GM21825 (cell line): ENCODE results near the gene MGAT1.
"Not testable (repeated sequence)": the region's sequence is repeated elsewhere in the genome, so short reads cannot be mapped to it uniquely, and the experiment has no call there.

Experiments
- ATAC-seq: cut with Tn5 transposase; IDR thresholded peaks from one replicate; pipeline ENCODE4 v1.9.1; 2021; ENCODE audit warnings: mild to moderate bottlenecking, moderate library complexity; ENCODE audit not compliant: unreplicated experiment

Gene MGAT1

GRCh38 chr5:180786531-180787398 lies 15.8 kb downstream of the MGAT1 start:
- ATAC-seq, result no peak

DNA sequence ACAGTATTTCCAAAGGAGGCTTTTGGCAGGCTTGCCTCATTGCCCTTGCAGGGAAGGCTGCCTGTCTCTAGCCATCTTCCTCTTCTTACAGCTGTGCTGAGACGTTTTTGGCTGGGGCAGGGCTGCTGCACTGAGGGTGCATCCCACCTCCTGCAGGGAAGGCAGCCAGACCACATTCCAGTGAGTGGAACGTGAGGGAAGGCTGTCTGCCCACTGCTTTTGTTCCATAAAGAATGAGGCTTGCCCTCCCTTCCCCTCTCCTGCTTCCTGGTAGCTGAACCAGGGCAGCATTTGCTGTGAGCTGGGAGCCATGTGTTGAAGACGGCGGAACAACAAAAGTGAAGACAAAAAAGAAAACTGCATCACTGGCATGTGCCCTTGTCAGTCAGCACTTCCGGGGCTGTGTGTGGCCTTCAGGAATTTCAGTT lies 16.8 kb downstream of the MGAT1 start:
- ATAC-seq, result no peak

GRCh38 chr5:180785121-180785781 lies 17.4 kb downstream of the MGAT1 start:
- no peak for ATAC-seq

GRCh38 chr5:180784497-180785097 lies 18.0 kb downstream of the MGAT1 start:
- no peak for ATAC-seq

DNA sequence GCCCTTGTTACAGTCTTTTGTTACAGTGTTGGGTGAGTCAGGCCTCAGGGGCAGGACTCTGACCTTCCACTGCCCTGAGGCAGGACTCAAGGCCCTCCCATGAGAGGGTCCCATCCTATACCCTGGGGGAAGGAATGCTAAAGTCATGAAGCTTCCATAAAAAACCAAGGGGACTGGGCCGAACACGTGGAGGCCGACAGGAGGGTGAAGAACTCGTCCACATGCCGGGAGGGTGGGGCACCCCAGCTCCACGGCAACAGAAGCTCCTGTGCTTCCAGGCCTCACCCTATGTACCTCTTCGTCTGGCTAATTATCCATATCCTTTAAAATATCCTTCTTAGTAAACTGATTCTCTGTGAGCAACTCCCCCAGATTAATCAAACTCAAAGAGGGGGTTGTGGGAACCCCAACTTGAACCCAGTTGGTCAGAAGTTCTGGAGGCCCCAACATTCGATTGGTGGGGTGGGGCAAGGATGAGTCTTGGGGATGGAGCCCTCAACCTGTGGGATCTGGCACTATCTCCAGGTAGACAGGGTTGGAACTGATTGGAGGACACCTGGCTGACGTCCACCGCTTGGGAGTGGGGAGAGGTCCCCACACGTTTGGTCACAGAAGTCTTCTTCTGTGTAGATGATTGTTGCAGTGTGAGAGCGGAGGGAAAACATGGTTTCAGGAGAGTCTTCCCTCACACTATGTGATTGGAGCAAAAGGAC lies 19.1 kb downstream of the MGAT1 start:
- no peak for ATAC-seq

DNA sequence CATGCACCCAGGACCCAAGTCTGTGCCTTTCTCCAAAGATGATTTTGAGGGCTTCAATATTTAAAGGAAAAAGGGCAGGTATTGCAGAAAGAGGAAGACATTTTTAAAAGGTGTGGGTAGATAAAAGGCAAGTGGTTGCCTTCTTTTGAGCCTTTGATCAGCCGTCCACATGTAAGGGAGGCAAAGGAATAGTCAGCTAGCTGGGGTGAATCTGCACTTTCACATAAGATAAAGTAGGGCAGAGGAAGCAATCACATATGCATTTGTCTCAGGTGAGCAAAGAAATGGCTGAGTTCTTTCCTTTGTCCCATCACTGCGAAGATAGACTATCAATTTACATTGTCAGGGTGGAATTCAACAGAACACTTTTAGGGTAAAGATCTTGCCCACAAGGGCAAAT lies 19.9 kb downstream of the MGAT1 start:
- ATAC-seq, result no peak

DNA sequence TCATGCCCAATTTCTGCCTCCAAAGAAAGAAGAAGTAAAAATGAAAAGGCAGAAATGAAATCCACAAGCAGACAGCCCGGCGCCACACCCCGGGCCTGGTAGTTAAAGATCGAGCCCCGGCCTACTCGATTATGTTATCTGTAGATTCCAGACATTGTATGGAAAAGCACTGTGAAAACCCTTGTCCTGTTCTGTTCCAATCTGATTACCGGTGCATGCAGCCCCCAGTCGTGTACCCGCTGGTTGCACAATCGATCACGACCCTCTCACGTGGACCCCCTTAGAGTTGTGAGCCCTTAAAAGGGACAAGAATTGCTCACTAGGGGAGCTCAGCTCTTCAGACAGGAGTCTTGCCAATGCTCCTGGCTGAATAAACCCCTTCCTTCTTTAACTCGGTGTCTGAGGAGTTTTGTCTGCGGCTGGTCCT lies 20.7 kb downstream of the MGAT1 start:
- ATAC-seq, result not testable (repeated sequence)

DNA sequence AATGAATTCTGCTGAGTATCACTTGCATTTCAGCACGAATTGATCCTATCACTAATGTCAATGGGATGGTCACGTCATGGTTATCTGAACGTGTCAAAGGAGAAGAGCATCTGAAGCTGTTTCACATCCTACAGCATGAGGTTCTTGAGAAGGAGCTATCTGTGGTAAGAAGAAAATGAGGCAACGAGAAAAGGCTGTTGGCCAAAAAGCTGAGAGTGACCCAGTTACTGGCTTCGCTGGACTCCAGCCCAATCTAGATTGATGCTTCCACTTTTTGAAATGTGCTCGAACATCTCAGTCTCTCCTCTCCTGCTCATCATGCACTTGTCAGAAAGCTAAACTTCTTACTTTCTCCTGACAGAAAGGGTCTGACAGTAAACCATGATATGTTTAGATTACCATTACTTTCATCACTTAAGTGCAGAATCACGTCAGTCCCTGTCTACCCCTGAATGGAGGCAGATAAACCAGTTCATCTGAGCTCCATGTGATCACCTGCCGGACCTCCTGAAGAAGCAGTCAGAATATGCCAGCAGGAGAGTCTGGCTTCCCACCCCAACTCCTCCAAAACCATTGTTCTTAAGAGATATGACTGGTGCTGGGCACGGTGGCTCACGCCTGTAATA lies 22.5 kb downstream of the MGAT1 start:
- ATAC-seq, result no peak

GRCh38 chr5:180777475-180777874 lies 25.1 kb downstream of the MGAT1 start:
- no peak for ATAC-seq

GRCh38 chr5:180776376-180776775 lies 26.2 kb downstream of the MGAT1 start:
- no peak for ATAC-seq

DNA sequence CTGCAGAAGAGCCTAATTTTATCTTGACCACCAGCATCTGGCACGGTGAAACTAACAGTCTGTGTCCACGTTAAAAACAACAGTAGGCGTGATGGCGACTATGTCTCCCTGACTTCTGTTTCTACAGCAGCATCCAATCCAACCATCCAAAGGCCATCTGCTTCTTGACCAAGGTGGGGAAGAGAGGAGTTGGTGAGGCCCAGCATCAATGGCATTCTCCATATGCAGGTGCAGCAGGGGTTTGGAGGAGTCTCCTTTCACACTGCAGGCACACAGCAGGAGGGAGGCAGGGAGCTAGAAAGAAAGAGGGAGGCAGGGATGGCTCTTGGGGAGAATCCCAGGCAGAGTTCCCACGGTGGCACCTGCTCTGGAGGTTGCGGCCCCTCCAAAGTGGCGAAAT lies 27.0 kb downstream of the MGAT1 start:
- no peak for ATAC-seq

DNA sequence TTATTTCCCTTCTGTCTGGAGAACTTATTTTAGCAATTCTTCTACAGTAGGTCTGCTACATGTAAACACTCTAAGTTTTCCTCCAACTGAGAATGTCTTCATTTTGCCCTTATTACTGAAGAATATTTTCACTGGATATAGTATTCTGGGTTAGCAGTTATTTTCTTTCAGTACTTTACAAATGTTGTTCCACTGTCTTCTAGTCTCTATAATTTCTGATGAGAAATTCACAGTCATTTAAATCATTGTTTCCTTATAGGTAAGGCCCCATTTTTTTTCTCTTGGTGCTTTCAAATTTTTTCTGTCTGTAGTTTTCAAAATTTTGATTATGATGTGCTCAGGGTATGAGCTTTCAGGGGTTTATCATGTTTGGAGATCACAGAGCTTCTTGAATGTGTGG lies 30.8 kb downstream of the MGAT1 start:
- no peak for ATAC-seq

GRCh38 chr5:180769821-180770220 lies 32.8 kb downstream of the MGAT1 start:
- ATAC-seq, result no peak

DNA sequence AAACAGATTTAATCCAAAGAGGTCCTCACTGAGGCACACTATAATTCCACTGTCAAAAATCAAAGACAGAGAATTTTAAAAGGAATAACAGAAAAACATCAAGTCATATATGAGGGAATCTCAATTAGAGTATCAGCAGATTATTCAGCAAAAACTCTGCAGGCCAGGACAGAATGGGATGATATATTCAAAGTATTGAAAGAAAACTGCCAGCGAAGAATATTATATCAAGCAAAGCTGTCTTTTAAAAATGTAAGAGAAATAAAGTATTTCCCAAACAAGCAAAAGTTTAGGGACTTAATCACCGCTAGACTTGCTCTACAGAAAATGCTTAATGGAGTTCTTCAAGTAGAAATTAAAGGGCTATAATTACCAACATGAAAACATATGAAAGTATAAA lies 47.0 kb downstream of the MGAT1 start:
- no peak for ATAC-seq

DNA sequence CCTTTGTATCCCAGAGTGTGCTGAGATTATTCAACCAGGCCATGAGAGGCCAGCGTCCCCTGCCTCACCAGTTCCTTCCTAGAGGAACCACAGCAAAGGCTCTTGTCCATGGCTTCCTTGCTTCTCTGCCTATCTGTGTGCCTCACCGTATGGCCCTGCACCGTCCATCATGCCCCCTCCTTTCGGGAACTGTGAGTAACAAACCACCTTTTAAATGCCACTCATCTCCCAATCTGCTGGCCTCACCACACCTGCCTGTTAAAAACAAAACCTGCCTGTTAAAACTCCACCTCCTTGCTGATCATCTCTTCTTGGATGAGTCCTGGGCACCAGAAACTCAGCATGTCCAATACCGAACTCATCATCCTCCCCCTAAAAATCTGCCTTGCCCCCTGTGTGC lies 58.4 kb downstream of the MGAT1 start:
- no peak for ATAC-seq

- no peak for ATAC-seq
Measured at GRCh38 chr5:180742727-180743126, 59.9 kb downstream of the MGAT1 start.

- ATAC-seq, result not testable (repeated sequence)
Measured at GRCh38 chr5:180740953-180741352, 61.7 kb downstream of the MGAT1 start.

DNA sequence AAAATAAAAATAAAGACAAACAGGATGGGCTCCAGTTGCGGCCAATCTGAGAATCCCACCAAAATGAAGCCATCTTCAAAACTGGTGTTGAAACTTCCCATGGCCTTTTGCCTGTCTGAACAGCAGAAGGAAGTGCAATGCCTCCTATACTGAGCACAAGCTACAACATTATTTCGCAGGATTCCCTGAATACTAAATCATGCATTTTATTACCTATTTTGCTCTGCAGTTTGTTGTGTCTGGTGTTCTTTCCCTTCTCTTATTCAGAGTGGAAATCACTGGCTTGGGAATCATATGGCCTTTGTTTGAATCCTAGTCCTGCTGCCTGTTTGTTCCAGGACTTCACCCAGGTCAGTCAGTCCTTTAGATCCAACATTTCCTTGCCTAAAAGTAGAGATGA lies 62.6 kb downstream of the MGAT1 start, which contains the start of gene OR2Y1:
OR2Y1 (minus strand) TSS at position 101 of the 400 bp plus-strand sequence; CDS start at position 101, 0 bp downstream.
- ATAC-seq, result no peak

DNA sequence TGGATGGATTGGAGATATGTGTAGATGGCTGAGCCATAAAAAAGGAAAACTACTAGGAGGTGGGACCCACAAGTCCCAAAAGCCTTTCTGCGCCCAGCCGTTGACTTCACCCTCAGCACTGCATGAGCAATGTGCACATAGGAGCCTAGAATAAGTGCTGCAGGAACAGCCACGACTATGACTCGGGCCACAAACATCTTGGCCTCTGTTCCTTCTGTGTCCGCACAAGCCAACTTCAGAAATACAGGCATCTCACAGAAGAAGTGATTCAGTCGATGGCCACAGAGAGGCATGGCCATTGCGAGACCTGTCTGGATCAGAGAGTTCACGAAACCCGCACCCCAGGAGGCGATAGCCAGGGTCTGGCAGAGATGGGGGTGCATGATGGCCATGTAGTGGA lies 63.3 kb downstream of the MGAT1 start:
- ATAC-seq, result no peak

DNA sequence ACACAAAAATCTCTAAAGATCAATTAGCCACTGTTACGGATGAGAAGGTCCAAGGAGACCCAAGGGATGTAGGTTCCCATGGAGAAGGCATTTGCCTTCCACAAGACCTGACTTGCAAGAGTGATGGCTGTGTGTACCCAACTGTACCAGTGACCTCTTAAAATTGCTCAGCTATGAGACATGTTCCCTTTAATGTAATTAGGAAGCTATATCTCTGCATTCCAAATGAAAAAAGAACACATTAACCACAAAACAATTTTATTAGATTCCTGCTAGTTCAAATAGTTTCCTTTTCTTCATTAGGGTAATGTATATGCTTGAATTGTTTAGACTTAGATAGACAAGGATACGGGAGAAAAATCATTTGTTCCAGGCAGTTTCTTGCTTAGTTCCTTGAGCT lies 66.1 kb downstream of the MGAT1 start:
- no peak for ATAC-seq
